Calu3 (cell line): ENCODE data around the gene EXOSC1. TPM values are rescaled to one million over a fixed set of nuclear protein-coding genes. Genes with fewer than 3 reads are reported as not detected.

Experiments used
- BruUV-seq: library from RNA; stranded (reverse); fragments of 400-500 nt; replicated peaks from 2 replicates; lab custom pipeline; 2021; lab: Mats Ljungman, UMichigan
- CTCF ChIA-PET: fragments of 300-600 bp; sonication (Branson Sonifier 250); formaldehyde crosslinking; loops from one replicate; lab custom pipeline; 2022; ENCODE audit warnings: antibody characterized with exemption; lab: Charles Lee
- DNase-seq: peaks from one replicate; pipeline ENCODE4 v3.0.0; 2022
- H3K27ac Mint-ChIP-seq: one replicate; pipeline ENCODE4 v1.8.0; 2022; ENCODE audit warnings: mixed read lengths; ENCODE audit not compliant: unreplicated experiment
- H3K27me3 Mint-ChIP-seq: one replicate; pipeline ENCODE4 v1.8.0; 2022; ENCODE audit warnings: mixed read lengths; ENCODE audit not compliant: unreplicated experiment
- H3K36me3 Mint-ChIP-seq: one replicate; pipeline ENCODE4 v1.8.0; 2022; ENCODE audit warnings: mild to moderate bottlenecking, moderate library complexity, mixed read lengths; ENCODE audit not compliant: insufficient read depth, unreplicated experiment
- H3K4me1 Mint-ChIP-seq: one replicate; pipeline ENCODE4 v1.8.0; 2022; ENCODE audit warnings: mild to moderate bottlenecking, low read depth, mixed read lengths; ENCODE audit not compliant: unreplicated experiment
- H3K4me3 Mint-ChIP-seq: one replicate; pipeline ENCODE4 v1.8.0; 2022; ENCODE audit warnings: mild to moderate bottlenecking, low read depth, moderate library complexity, mixed read lengths; ENCODE audit not compliant: unreplicated experiment
- H3K9me3 Mint-ChIP-seq: one replicate; pipeline ENCODE4 v1.8.0; 2022; ENCODE audit warnings: low read depth, mixed read lengths; ENCODE audit not compliant: unreplicated experiment
- CTCF ChIP-seq: fragments of 200-600 bp; IDR thresholded peaks from one replicate; pipeline ENCODE4 v1.8.0; 2022; ENCODE audit warnings: antibody characterized with exemption; ENCODE audit not compliant: unreplicated experiment
- intact Hi-C: fragments of 100-400 bp; cut with micrococcal nuclease; formaldehyde crosslinking; loops from one replicate; pipeline ENCODE4 v1.10.0; 2022; ENCODE audit not compliant: unreplicated experiment
- total RNA-seq: library from RNA; stranded (reverse); gene quantifications from 2 replicates; pipeline ENCODE4 v1.2.3, GENCODE V29; 2022

EXOSC1 gene
- total RNA-seq, 1 experiment from 2014 or later: 29.5 TPM

GRCh38 chr10:97485647-97486281 lies 40.0 kb upstream of the EXOSC1 start:
- CTCF ChIA-PET: no interaction called here
- DNase-seq: no peak
- no peak for TF ChIP-seq CTCF
- Mint-ChIP-seq H3K4me1 (no peaks in the 10 kb centered on the region), H3K4me3 (no peak overlapping the region), H3K27me3 (no peaks in the 10 kb centered on the region), H3K27ac (no peak overlapping the region), H3K36me3 (peaks cover 12% of the 10 kb centered on the region), H3K9me3 (no peaks in the 10 kb centered on the region)
- intact Hi-C loops: no loop called here
- BruUV-seq: no TSS peak

DNA sequence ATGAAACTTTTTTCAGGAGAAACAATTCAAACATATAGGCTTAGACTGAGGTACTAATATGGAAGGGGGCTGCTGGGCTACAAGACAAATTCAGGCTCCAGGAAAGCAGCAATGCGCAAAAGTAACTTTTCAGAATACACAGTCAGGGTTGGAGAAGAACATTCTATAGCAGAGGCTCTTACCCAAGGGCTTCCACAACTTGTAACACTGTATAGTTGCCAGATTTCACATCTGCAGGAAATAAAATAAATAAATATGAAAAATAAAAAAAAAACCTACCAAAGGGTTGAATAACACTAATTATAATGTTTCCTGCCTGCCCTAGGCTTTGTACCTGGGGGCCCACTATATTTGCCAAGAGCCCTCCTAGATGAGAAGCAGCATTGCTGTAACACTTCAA lies 38.1 kb upstream of the EXOSC1 start:
- TF ChIP-seq CTCF: no peak
- H3K4me1 Mint-ChIP-seq: no peaks in the 10 kb centered on the region
- peaks cover 20% of the 10 kb centered on the region for H3K36me3 Mint-ChIP-seq
- no peaks in the 10 kb centered on the region for H3K9me3 Mint-ChIP-seq
- intact Hi-C loops: no loop called here
- no peaks in the 10 kb centered on the region for H3K27me3 Mint-ChIP-seq
- H3K27ac Mint-ChIP-seq: no peak overlapping the region
- CTCF ChIA-PET: no interaction called here
- no TSS peak for BruUV-seq
- no peak overlapping the region for H3K4me3 Mint-ChIP-seq
- no peak for DNase-seq

- intact Hi-C loops: no loop called here
- no peak for TF ChIP-seq CTCF
- DNase-seq: no peak
- CTCF ChIA-PET: no interaction called here
- Mint-ChIP-seq H3K4me3 (no peak overlapping the region), H3K27ac (no peak overlapping the region), H3K4me1 (no peaks in the 10 kb centered on the region), H3K9me3 (no peaks in the 10 kb centered on the region), H3K36me3 (peaks cover 20% of the 10 kb centered on the region), H3K27me3 (no peaks in the 10 kb centered on the region)
- BruUV-seq: no TSS peak
Observed at GRCh38 chr10:97483506-97483905, 37.7 kb upstream of the EXOSC1 start.

- Mint-ChIP-seq H3K4me1 (no peaks in the 10 kb centered on the region), H3K27ac (no peak overlapping the region), H3K27me3 (no peaks in the 10 kb centered on the region), H3K36me3 (peaks cover 20% of the 10 kb centered on the region), H3K9me3 (no peaks in the 10 kb centered on the region), H3K4me3 (no peak overlapping the region)
- DNase-seq: no peak
- BruUV-seq: no TSS peak
- CTCF ChIA-PET: no interaction called here
- no peak for TF ChIP-seq CTCF
- intact Hi-C loops: no loop called here
Observed at GRCh38 chr10:97482381-97482780, 36.6 kb upstream of the EXOSC1 start.
